Measurements from ENCODE around the gene AP2A2.

The AP2A2 gene

DNA sequence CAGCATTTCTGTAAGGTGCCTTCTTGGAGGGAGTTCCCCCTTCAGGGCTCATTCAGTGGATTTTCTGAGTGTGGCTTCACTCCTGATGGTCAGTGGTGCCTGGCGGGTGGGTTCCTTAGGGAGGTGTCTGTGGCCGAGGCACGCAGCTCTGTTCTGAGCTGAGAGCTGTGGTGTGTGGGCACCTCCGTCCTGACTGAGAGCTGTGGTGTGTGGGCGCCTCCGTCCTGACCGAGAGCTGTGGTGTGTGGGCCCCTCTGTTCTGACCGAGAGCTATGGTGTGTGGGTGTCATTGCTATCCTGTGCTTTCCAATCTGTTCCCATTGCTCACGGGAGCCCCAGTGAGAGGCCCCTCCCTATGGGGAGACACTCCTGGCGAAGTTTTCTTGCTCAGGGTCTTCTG is 71.0 kb downstream of the AP2A2 start:
- no peak for DNase-seq (ENCODE audit: low read depth)

DNA sequence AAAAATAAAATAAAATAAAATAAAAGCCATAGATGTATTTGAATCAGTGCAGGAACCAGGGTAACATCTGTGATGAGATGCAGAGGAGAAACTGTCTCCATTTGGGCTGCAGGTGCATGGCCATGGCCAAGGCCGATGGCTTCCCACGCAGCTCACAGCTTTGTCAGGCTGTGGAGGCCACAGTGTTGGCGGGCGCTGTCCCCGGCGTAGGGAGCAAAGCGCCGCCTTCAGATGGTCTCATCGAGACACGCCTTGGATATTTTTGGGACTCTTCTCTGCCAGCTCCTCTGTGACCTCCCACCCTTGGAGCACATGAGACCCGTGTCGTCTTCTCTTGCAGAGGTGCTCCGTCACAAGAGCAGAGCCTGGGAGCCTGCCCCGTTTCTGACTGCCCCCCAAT is 72.2 kb downstream of the AP2A2 start:
- no peak for DNase-seq (ENCODE audit: low read depth)

DNA sequence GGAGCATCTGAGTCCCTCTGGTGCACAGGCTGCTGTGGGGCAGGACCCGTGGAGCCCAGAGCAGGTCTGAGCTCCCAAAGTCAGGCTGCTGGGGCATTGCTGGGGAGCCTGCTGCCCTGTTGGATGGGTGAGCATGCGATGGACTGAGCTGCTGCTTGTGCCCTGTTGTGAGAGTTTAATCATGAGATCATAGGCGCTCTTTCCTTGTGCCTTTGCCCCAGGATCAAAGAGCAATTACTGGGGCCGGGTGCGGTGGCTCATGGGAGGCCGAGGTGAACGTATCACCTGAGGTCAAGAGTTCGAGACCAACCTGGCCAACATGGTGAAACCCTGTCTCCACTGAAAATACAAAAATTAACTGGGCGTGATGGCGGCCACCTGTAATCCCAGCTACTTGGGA is 73.3 kb downstream of the AP2A2 start:
- DNase-seq (ENCODE audit: low read depth): no peak

DNA sequence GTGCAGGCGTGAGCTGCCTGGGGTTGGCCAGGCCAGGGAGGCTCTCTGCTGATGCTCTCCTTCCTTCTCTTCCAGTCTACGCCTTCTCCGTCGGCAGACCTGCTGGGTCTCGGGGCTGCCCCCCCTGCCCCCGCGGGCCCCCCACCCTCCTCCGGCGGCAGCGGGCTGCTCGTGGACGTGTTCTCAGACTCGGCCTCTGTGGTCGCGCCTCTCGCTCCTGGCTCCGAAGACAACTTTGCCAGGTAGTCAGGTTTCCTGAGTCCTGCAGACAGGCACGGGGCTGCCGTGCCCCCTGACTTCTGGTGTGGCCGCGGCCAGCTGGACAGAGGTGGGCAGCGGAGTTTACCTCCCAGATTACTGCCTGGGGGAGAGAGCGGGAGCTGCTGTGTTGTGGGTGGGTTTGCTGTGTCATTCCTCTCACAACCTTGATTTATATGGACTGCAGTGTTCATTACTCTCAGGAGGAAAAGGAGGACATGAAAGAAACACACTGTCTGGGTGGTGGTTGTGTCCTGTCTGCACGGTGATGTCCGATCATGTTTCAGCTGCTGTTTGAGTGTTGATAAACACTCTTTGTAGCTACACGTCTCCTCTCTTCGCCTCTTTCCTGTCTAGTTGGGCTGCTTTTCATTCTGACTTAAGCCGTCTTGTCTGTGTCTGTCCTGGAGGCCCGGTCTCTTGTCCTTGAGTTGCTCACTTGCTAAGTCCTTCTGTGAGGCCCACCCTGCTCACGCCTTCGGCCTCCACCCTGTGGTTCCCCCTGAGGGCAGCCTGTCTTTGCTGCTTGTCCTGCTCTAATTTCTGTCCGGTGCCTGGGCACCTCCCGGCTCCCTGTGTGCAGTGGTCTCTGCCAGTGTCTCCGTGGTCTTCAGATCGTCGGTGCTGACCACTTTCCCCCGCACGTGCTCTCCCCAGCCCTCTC is 74.9 kb downstream of the AP2A2 start:
- no peak for DNase-seq (ENCODE audit: low read depth)

DNA sequence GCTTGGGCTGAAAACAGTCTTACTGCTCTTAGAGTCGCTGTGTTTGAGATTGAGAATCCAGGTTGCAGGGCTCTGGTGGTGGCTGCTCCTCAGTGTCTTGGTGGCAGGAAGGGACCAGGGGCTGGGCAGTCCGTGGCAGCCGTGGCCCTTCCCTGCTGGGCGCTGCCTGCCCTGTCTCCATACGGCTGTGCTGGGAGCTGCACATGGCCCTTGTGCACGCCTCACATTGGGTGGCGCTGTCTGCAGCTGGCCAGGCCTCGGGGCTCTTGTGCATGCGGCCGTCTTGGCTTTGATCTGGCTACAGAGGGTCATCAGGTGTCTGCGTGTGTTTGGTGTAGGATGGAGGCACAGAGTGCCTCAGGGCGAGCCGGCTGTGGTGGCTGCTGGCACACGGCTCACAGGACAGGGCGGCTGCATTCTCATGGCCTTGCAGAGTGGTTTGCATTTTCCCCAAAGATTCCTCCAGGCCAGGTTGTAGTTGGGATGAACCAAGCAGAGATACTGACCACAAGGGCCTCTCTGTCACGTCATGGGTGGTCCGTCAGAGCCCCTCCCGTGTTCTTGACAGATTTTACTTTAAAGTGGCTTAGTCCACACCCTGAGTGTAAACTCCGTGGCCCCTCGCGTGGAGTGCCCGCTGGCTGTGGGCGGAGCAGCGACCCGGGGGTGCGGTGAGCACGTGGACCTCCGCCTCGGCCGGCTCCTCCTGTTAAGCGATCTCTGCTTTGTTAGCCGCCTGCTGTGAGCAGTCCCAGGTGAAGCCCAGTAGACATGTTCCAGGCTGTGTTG is 76.1 kb downstream of the AP2A2 start:
- no peak for DNase-seq (ENCODE audit: low read depth)

DNA sequence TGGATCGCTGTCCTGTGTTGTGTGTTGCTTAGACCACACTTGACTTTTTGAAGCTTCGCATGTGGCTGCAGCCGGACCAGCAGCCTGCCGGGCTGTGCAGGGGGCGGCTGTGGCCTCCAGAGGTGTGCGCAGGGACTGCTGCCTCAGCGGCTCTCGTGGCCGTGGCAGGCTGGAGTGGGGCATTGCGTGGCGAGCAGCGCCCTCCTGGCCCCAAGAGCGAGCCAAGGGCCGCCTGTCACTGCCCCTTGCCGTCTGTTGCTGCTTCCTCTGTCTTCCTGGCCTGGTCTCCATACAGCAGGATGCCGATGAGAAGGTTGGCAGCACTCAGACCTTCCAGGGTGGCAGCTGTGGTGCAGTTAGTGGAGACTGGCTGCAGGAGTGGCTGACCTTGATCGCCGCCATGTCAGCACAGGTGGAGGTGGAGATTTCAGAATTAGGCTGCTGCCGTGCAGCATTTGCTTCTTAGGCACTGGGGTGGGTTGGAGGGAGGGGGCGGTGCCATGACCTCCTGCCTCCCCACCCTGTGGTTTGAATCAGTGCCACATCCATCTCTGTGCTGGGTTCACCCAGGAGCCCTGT is 76.8 kb downstream of the AP2A2 start:
- DNase-seq (ENCODE audit: low read depth): no peak

DNA sequence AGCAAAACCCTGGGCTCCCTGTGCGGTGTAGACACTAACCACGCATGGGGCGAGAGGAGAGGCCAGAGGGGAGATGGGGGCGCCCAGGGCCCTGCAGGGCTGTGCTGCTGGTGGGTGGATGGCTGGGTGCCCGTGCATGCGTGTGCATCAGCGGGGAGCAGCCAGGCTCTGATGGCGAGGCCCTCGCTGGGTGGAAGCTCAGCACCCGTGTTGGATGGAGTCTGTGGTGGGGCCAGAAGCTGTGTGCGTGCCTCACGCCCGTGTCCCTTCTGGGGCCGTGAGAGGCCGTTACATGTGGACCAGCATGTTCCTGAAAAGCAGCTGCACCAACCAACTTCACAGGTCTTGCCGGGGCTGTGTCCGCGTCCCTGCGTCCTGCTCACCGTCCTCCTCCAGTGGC is 77.5 kb downstream of the AP2A2 start:
- no peak for DNase-seq (ENCODE audit: low read depth)

DNA sequence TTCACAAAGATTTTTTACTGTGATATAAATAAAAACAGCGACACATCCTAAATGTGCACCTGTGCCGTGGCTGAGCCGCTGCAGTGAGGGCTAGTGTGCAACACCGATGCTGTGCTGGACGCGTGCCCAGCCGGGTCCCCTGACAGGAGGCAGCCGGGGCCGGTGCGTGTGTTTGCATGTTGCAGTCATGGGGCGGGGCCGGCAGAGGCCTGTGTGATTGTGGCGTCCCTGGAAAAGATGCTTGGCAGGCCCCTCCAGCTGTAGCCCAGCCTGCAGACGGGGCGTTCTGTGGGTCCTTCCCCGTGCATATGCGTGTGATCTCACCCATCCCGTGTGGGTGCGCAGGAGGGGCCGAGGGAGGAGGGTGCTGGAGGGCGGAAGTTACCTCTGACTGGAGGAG is 80.3 kb downstream of the AP2A2 start:
- peak; percentile 46 for DNase-seq (ENCODE audit: low read depth)

DNA sequence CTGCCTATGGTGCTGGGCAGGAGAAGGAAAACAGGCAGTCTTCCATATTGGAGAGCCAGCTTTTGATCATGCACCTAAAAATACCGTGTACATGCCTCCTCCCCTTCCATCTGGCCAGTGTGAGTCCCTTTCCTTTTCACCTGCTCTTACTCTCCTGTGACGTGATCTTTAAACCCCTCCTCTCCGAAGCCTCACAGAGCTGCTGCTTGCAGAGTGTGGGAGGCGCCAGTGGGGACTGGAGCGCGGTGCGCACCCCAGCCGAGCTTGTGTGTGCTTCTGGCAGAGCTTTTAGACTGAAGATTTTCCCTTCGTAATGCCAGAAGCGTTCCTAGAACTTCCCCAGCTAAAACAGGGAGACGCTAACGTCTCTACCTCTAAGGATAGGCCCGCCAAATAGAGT is 81.1 kb downstream of the AP2A2 start:
- peak; percentile 15 for DNase-seq (ENCODE audit: low read depth)

DNA sequence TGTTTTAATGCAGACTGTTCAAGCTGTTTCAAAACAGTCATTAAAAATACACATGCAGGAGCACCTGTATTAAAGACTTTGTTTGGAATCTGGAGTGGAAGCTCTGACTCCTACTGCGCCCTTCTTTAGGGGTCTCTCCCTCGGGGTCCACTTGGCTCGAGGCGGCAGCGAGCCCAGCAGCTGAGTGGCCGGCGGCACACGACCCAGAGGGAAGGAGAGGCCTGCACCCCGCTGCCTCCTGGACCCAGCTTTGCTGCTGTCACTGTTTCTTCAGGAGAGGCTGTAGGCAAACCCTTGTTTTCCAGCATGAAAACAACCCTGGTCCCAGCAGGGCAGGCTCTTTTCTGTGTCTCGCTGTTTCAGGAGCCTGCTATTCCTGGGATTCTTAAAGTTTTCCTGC is 81.6 kb downstream of the AP2A2 start:
- no peak for DNase-seq (ENCODE audit: low read depth)

DNA sequence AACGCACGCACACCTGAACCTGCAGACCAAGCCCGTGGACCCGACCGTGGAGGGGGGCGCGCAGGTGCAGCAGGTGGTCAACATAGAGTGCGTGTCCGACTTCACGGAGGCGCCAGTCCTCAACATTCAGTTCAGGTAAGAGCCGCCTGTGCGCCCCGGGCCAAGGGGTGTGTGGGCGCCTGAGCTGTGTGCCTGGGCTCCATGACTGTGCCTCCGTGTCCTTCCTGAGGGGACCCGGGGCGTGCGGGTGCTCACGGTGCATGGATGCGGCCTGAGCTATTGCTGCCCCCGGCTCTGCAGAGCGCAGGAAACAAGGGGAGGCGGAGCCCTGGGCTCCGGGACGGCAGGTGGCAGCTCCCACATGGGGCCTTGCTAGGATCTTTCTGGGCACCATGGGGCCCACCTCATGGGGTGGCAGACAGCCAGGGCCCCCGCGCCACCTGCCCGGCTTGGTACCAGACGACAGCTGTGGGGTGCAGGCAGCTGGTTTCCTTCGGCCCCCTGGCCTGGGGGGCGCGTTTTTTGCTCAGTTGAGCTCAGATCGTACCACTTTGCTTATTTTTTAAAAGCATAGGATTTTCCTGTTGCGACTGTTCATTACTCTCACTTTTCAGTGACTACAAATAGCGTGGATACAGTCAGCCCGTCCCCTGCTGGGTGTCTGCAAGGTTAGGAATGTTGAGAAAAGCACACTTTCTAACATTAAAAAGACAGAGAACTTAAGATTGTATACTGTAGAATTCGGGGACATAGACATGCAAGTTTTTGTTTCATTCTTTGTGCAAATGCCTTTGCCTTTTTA is 82.5 kb downstream of the AP2A2 start:
- DNase-seq (ENCODE audit: low read depth): no peak

DNA sequence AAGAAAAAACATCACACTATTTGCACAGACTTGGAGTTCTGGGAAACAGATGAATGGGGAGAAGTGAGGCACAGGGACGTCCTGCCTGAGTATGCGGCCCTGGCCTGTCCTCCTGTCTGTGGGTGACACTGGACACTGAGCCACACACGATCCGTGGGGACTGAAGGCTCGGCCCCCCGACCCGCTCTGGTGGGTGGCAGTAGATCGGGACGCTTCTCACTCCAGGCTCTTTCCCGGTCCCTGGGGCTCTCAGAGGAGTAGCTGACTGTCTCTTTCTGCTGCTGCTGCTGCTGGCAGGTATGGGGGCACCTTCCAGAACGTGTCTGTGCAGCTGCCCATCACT is 83.1 kb downstream of the AP2A2 start:
- no peak for DNase-seq (ENCODE audit: low read depth)

DNA sequence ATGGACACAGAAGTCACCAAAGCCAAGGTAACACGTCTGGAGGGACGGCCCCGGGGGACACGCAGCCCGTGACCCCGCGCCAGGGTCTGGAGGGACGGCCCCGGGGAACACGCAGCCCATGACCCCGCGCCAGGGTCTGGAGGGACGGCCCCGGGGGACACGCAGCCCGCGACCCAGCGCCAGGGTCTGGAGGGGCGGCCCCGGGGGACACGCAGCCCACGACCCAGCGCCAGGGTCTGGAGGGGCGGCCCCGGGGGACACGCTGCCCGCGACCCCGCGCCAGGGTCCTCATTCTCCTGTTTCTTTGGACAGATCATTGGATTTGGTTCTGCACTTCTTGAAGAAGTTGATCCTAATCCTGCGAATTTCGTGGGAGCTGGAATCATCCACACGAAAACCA is 83.7 kb downstream of the AP2A2 start:
- no peak for DNase-seq (ENCODE audit: low read depth)

DNA sequence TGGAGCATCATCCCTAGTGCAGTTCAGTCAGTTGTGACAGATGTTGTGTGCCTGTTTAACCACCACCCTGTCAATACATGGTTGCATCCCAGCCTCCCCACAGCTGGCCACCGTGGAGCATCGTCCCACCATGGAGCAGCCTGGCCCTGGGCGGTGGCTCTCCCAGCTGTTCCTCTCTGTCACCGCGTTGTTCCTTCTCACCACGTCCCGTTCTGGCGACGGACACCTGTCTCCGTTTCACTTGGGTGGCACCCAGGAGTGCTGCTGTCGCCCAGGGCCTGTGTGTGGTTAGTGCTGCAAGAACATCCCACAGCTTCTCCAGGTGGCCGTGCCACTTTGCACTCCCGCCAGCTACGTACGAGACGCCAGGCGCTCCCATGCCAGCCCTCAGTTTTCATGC is 84.3 kb downstream of the AP2A2 start:
- no peak for DNase-seq (ENCODE audit: low read depth)

DNA sequence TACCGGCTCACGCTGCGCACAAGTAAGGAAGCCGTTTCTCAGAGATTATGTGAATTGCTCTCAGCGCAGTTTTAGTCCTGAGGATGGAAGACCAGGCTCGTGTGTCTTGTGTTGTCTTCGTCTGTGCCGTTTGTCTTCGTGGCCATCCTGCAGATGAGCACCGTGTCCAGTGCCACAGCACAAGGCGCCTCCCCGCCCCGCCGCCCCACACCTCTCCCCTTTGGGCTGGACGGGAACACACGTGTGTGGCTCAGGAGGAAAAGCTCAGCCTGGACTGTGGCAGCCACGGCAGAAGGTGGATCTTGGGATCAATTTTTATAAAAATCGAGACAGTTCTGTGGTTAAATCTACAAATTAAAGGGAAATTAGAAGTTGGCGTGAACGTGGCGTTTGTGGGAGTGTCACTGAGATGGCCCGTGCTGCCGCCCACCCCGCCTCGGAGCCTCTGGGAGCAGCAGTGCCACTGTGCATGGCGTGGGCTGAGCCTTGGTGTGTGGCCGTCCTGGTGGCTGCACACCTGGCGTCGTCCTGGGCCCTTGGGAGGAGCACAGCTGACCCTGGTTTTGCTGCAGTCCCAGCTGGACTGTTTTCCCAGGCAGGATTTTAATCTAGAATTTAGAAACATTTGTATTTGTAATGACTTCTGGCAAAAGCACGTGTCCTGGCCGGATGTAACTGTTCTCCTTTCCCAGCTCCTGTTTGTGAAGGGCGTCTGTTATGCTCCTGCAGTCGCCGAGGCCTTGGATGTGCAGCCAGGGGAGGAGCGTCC is 85.1 kb downstream of the AP2A2 start:
- no peak for DNase-seq (ENCODE audit: low read depth)

DNA sequence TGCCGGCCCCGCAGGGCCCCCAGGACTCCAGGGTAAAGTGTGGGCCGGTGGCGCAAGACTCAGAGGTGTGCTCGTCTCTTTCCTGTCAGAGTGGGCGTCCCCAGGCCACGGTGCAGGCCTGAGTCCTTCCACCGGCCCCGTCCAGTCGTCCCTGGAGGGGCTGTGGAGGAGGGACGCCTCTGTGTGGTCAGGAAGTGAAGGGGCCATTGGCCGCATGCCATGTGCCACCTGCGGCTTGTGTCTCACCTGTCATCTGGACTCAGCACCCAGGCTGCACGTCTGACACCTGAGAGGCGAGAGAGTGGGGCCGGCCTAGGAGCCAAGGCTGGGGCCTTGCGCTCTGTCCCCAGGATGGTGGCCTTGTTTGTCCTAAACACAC is 85.6 kb downstream of the AP2A2 start:
- DNase-seq (ENCODE audit: low read depth): no peak

DNA sequence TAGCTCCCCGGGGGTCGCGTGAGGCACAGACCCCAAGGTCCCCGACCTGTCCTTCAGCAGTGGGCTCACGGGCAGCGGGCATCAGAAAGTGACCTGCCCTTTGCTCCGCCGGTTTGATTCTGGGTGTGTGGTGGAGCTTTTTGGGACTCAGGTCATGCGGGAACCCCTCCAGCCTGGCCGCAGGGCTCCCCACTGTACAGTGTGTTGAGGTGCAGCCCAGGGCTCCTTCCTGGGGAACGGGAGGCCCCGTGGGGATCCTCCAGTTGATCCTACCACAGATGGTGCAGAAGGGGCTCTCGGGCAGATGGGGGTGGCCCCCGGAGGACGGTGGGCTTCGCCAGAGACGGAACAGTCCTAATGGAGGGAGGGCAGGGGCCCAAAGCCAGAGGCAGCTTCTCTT is 86.6 kb downstream of the AP2A2 start:
- no peak for DNase-seq (ENCODE audit: low read depth)

DNA sequence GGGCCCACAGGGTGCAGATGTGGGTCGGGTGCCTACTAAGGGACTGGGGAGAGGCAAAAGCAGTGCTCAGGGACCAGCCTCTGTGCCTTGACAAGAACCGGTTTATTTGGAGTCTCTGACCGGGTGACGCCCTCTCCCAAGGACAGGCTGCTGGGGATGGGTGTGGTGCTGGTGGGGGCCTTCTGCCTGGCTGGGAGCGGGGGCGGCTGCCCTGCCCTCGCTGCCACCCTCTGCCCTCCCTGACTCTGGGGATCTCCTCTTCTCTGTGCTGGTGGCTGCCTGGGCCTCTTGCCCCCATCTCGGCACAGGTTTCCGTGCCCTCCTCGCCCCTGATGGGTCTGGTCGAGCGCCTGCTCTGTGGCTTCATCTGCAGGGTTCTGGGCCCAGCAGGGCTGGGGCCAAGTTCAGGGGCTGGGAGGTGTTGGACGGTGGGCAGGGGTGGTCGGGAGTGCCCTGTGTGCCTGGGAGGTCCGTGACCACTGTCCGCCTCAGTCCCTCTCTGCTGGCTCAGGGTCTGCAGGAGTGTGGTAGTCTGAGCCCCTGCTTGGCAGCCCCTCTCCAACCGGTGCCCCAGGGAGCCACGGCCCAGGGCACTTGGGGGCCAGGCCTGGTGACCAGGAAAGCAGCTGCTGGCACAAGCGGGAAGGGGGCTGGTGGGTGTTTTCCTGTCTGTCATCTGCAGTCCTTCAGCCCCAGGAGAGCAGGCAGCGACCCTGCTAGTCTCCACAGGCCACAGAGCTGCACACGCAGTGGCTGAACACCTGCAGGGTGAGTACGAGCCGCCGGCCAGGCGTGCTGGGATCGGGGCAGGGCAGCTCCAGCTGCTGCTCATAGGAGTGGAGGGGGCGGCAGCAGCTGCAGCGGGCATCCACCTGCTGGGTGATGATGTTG is 87.3 kb downstream of the AP2A2 start:
- no peak for DNase-seq (ENCODE audit: low read depth)

DNA sequence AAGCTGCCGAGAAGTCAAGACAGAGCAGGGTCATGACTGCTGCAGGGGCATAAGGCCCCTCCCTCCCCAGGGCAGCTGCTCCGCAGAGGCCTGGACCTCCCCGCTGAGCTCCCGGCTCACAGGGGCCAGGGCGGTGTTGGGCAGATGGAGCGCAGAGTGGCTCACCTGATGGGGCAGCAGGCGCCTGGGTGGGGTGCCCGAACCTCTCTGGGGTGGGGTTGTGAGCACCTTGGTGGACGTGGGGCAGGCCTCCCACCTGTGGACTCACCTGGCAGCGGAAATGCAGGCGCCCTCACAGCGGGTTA is 87.9 kb downstream of the AP2A2 start:
- no peak for DNase-seq (ENCODE audit: low read depth)

DNA sequence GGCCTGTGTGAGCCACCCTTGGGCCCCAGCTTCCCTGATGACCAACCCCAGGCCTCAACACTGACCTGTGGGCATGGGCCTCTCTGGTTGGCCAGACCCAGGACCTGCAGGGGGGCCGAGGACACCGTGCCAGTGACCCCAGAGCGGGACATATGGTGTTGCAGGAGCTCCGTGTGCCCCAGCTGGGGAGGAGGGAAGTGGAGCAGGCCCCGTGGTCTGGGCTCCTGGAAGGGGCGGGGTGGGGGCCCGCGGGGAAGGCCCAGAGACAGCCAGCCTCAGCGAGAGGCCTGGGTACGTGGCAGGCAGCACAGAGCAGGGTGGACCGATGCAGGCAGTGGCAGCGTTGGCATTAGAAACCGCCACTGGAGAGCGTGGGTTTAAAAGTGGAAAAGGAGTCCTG is 88.6 kb downstream of the AP2A2 start:
- no peak for DNase-seq (ENCODE audit: low read depth)

DNA sequence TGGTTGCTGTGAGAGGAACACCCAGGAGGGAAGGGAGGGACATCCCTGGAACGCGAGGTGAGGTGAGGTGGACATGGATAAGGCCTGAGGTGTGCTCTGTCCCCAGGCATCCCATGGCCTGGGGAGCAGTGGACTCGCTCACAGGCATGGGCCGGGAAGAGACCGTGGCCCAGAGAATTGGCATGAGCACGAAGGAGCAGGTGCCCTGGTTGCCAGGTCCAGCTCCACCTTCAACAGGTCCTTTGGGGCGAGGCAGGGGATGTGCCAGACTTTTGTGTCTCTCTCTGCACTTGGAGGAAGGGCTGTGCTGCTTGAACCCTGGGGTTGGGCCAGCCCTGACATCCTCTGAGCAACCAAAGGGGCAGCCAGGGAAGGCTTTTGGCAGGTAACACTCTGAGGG is 89.4 kb downstream of the AP2A2 start:
- no peak for DNase-seq (ENCODE audit: low read depth)

Data from amniotic epithelial cell (primary cell).